Thyroid gland (tissue), 4 donors: ENCODE data around the gene GNAQ.

ENCODE experiments used
- CTCF ChIP-seq, 6 experiments: fragments of 200-600 bp in 3 of 6; fragments of 450-650 bp in 3 of 6; sonication (generic) in 3 of 6; IDR thresholded peaks; one replicate each; pipeline ENCODE4 v1.5.1; 2016 to 2019; ENCODE audit warnings: antibody characterized with exemption in 6 of 6, mild to moderate bottlenecking in 2 of 6, inconsistent platforms in 1 of 6, moderate library complexity in 1 of 6
- POLR2A ChIP-seq, 2 donors: fragments of 450-650 bp; IDR thresholded peaks; one replicate each; pipeline ENCODE4 v1.6.1; 2017; ENCODE audit warnings: antibody characterized with exemption in 2 of 2, mild to moderate bottlenecking in 2 of 2, moderate library complexity in 1 of 2

- TF ChIP-seq CTCF (IDR thresholded peaks at IDR 0.05), result no peak
- TF ChIP-seq POLR2A (IDR thresholded peaks at IDR 0.05), result no peak
Measured at GRCh38 chr9:77951369-77951768, 80.2 kb downstream of the GNAQ start.
